PFSK-1 (cell line): ENCODE results near the gene SLC27A3.

ENCODE experiments used
- FOXP2 ChIP-seq: optimal IDR thresholded peaks from 2 replicates; pipeline ENCODE3; 2011; ENCODE audit warnings: borderline replicate concordance, control low read depth, inconsistent platforms; ENCODE audit not compliant: insufficient read depth; ENCODE audit errors: extremely low read length, extremely low read depth
- POLR2AphosphoS5 ChIP-seq: IDR thresholded peaks from 2 replicates; pipeline ENCODE4 v1.6.1; 2012; ENCODE audit warnings: low read depth, mild to moderate bottlenecking, control low read depth, low read length, moderate library complexity
- TAF1 ChIP-seq: IDR thresholded peaks from 2 replicates; pipeline ENCODE4 v1.6.1; 2012; ENCODE audit warnings: low read length, control low read depth, borderline replicate concordance; ENCODE audit not compliant: insufficient read depth
- TF ChIP-seq, protein P1 (sequence below), 2 experiments: IDR thresholded peaks; 2 replicates each; pipeline versions ENCODE4 v1.6.1 to v1.8.0; 2011 to 2012; ENCODE audit warnings: low read depth in 2 of 2, low read length in 2 of 2, control low read depth in 1 of 2, inconsistent platforms in 1 of 2, mild to moderate bottlenecking in 1 of 2, moderate library complexity in 1 of 2; ENCODE audit not compliant: insufficient read depth in 1 of 2

DNA sequence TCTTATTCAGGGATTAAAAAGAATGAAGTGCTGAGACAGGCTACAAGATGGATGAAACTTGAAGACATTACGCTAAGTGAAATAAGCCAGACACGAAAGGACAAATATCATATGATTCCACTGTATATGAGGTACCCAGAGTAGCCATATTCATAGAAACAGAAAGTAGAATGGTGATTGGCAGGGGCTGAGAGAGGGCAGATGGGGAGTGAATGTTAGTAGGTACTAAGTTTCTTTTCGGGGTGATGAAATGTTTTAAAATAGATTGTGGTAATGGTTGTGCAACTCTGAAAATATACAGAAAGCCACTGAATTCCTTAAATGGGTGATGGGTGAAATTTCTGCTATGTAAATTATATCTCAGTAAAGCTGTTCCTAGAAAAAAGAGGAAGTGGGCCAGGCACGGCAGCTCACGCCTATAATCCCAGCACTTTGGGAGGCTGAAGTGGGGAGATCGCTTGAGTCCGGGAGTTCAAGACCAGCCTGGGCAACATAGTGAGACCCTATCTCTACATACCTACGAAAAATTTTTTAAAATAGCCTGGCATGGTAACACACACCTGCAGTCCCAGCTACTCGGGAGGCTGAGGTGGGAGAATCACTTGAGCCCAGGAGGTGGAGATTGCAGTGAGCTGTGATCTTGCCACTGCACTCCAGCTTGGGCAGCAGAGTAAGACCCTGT is 15.9 kb downstream of the SLC27A3 start:
- TF ChIP-seq POLR2AphosphoS5 (no peak), TAF1 (no peak), FOXP2 (no peak)
- TF ChIP-seq, protein P1, sequence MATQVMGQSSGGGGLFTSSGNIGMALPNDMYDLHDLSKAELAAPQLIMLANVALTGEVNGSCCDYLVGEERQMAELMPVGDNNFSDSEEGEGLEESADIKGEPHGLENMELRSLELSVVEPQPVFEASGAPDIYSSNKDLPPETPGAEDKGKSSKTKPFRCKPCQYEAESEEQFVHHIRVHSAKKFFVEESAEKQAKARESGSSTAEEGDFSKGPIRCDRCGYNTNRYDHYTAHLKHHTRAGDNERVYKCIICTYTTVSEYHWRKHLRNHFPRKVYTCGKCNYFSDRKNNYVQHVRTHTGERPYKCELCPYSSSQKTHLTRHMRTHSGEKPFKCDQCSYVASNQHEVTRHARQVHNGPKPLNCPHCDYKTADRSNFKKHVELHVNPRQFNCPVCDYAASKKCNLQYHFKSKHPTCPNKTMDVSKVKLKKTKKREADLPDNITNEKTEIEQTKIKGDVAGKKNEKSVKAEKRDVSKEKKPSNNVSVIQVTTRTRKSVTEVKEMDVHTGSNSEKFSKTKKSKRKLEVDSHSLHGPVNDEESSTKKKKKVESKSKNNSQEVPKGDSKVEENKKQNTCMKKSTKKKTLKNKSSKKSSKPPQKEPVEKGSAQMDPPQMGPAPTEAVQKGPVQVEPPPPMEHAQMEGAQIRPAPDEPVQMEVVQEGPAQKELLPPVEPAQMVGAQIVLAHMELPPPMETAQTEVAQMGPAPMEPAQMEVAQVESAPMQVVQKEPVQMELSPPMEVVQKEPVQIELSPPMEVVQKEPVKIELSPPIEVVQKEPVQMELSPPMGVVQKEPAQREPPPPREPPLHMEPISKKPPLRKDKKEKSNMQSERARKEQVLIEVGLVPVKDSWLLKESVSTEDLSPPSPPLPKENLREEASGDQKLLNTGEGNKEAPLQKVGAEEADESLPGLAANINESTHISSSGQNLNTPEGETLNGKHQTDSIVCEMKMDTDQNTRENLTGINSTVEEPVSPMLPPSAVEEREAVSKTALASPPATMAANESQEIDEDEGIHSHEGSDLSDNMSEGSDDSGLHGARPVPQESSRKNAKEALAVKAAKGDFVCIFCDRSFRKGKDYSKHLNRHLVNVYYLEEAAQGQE (IDR thresholded peaks at IDR 0.05; ENCODE audit: insufficient read depth in 1 of 2, low read depth in 2 of 2, low read length in 2 of 2) = no peak
